GM21737 (cell line): ENCODE data around the gene EXD2.
"Not testable (repeated sequence)": the region's sequence is repeated elsewhere in the genome, so short reads cannot be mapped to it uniquely, and the experiment has no call there.

Experiments used
- ATAC-seq: cut with Tn5 transposase; IDR thresholded peaks from one replicate; pipeline ENCODE4 v1.9.1; 2021; ENCODE audit warnings: mild to moderate bottlenecking, moderate library complexity; ENCODE audit not compliant: unreplicated experiment

EXD2 gene

DNA sequence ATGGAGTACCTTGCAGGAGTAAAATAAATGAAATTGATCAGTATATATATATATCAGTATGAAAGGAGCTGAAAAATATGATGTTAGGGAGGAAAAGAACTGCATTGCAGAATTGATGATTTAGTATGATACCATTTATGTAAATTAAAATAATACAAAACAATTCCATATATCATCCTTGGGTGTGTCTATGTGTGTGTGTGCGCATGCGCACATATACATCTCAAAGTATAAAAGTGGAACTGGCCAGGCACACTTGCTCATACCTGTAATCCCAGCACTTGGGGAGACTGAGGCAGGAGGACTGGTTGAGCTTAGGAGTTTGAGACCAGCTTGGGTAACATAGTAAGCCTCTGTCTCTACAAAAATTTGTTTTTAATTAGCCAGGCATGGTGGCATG lies 84.0 kb downstream of the EXD2 start:
- no peak for ATAC-seq

GRCh38 chr14:69277356-69277755 lies 86.1 kb downstream of the EXD2 start:
- ATAC-seq, result not testable (repeated sequence)

DNA sequence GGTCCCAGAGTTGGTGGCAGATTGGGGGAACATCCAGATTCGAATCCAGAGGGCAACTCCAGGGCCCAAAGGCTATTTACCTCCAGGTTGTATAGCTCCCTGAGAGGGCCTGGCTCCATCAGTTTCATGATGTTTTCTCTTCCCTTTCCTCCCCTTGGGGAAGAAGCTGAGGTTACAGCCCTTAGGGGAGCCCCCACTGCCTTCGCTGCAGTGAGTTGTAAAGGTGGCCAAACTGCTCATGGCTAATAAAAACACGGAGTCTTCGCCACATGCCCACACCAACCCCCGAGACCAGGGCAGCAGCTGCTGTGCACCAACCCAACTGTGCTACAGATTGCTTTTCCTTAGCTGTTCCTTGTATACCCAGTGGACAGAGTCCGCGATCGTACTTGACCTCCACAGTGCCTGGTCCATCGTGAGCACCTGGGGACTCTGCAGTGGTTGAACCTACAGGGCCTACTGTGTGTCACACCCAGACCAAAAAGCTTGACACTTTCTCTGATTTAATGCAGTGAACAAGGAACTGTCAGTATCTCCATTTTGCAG lies 89.5 kb downstream of the EXD2 start:
- ATAC-seq, result no peak

DNA sequence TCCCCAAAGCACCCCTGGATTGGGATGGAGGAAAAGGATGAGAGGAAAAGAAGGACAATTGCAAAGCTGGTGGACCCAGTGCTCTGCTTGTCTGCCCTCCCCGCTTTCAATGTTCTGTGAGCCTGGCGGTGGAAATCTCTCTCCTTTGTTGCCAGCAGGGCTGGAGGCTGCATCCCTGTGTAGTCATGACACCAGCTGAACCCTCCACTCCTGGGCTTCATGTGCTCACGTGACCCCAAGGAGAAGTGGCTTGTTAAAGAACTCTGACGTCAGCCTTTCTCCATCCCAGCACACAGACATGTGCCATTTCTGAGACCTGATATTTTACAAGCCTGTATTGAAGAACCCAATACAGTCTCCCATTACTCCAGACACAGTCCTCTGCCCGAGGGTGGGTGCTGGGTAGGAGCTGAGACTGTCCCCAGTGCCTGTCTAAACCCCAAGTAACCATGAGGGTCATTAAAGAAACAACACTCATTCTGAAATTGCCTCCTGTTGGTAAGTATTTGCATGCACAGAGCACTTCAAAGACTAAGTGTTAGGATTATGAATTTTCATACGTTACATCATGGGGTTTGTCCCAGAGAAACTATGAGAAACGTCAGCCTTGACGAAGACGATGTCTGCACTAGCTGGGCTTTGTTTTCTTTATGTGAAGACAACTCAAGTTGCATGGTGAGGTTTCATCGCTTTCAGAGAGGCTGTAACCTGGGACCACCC lies 90.3 kb downstream of the EXD2 start:
- ATAC-seq, result no peak

- ATAC-seq, result no peak
These were observed 91.2 kb downstream of the EXD2 start for GRCh38 chr14:69282448-69282847.

GRCh38 chr14:69284170-69284569 lies 92.9 kb downstream of the EXD2 start:
- no peak for ATAC-seq

GRCh38 chr14:69285661-69286255 lies 94.5 kb downstream of the EXD2 start:
- ATAC-seq, result no peak

GRCh38 chr14:69287098-69288010 lies 96.1 kb downstream of the EXD2 start:
- no peak for ATAC-seq

DNA sequence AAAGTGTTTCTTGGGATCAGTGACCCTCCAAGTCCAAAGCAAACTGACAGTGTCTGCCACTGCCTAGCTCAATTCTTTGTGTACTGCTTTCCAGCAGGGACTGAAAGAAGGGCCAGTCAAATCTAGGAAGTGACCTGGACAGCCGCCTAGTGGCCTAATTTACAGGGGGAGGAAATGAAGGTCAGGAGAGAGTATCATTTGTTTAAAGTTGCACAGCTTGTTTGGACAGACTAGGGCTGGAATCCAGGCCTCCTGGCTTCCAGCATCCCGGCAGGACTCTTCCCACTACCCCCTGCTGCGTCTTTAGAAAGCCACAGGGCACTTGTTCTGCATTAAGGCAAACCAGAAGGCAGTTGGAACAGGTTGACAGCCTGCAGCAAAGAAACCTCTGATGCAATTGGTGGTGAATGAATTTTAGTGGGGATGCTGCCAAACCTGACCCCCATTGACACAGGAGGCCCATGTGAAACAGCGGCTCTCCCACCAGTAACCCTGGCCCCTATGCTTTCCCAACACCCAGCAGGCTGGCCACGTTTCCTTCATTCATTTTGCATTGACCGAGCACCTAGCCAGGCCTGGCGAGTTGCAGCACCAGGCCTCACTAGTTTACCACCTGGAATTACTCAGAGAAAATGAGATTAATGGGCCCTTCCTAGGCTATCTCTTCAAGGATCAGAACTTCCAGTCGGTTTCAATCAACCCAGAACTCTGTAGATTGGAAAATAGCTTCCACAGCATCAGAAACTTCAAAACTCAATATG lies 96.9 kb downstream of the EXD2 start:
- no peak for ATAC-seq

DNA sequence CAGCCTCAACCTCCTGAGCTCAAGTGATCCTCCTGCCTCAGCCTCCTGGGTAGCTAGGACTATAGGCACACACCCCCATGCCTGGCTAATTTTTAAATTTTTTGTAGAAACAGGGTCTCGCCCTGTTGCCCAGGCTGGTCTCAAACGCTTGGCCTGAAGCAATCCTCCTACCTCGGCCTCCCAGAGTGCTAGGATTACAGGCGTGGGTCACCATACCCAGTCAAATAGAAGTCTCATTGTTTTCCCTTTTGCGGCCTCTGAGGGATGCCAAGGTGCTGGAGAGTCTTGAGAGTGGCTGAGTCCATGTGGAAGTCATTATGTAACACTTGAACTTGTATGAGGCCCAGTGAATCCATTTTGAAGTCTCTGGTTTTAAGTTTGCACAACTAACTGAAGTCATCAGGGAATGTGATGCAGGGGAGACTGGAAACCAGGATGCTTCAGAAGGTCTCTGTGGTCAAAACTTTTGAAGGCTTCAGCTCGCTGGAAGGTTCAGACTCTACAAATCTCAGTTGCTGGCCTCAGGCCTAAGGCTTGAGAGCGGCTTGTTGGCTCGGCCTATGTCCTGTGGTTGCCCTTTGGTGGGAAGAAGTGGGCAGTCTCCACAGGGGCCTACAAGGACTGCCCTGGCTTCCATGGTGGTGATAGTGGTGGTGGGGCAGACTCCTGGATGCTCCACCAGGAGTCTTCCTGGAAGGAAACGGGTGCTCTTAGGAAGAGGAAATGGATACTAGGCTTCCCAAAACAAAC lies 97.8 kb downstream of the EXD2 start:
- ATAC-seq, result no peak

- ATAC-seq, result no peak
These were observed 98.7 kb downstream of the EXD2 start for GRCh38 chr14:69289811-69290520.

- ATAC-seq, result not testable (repeated sequence)
These were observed 99.6 kb downstream of the EXD2 start for GRCh38 chr14:69290881-69291280.

- ATAC-seq, result no peak
These were observed 100.1 kb downstream of the EXD2 start for GRCh38 chr14:69291396-69291795.

- no peak for ATAC-seq
These were observed 100.7 kb downstream of the EXD2 start for GRCh38 chr14:69291891-69292561.
